GM10248 (cell line): ENCODE results near the gene FBRS.

ENCODE experiments used
- CTCF ChIA-PET: fragments of 300-600 bp; sonication (Branson Sonifier 250); formaldehyde crosslinking; extraction: SDS; loops from one replicate; lab custom pipeline; 2021; ENCODE audit warnings: antibody characterized with exemption; lab: Yijun Ruan, JAX
- POLR2A ChIA-PET: fragments of 350-650 bp; sonication (Branson Sonifier 250); formaldehyde crosslinking; extraction: SDS; loops from one replicate; lab custom pipeline; 2020; ENCODE audit warnings: antibody characterized with exemption; lab: Yijun Ruan, JAX
- DNase-seq: peaks from one replicate; pipeline ENCODE4 v3.0.0; 2012; ENCODE audit errors: extremely low spot score
- CTCF ChIP-seq: IDR thresholded peaks from 2 replicates; pipeline ENCODE4 v1.5.1; 2012; ENCODE audit warnings: mild to moderate bottlenecking, low read depth; ENCODE audit errors: extremely low read depth, missing control alignments, control extremely low read depth

The FBRS gene

GRCh38 chr16:30711712-30712111, 53.5 kb downstream of the FBRS start:
- ChIA-PET CTCF (interaction anchor here (0.8 to 2.5 kb wide), 3 partner anchors 9 to 18 kb away, joined by 3 to 20 read pairs (median 3); partner anchors contain the start of gene SRCAP), POLR2A (no interaction called here)
- TF ChIP-seq CTCF = no peak
- no peak for DNase-seq

- no peak for TF ChIP-seq CTCF
- ChIA-PET POLR2A (no interaction called here), CTCF (interaction anchor here (1.2 to 1.3 kb wide), 3 partner anchors 12 to 227 kb away, joined by 3 to 4 read pairs (median 3); no protein-coding TSS in a partner anchor)
- DNase-seq = peak; percentile 49
Measured at GRCh38 chr16:30715750-30716445, 57.7 kb downstream of the FBRS start.

- DNase-seq = no peak
- CTCF ChIA-PET = interaction anchor here (2.4 kb wide), 1 partner anchor 11 kb away, joined by 6 read pairs; no protein-coding TSS in a partner anchor
- TF ChIP-seq CTCF = no peak
- POLR2A ChIA-PET = no interaction called here
Measured at GRCh38 chr16:30720086-30720485, 61.9 kb downstream of the FBRS start.
